ENCODE measurements around the gene FADS3. TPM values are rescaled to one million over a fixed set of nuclear protein-coding genes. Genes with fewer than 3 reads are reported as not detected.
A peak's percentile ranks its signal among the peaks of the same experiment; 100 is the strongest.
"Not testable (repeated sequence)": the region's sequence is repeated elsewhere in the genome, so short reads cannot be mapped to it uniquely, and the experiment has no call there.

Gene FADS3
- total RNA-seq, 3 donors from 2014 or later, result 38.8 to 156 (median 112) TPM

GRCh38 chr11:61883947-61884346 is 7.4 kb downstream of the FADS3 start:
- Histone ChIP-seq H3K27ac (no peak overlapping the region), H3K4me3 (no peak overlapping the region), H3K27me3 (no peaks in the 10 kb centered on the region), H3K36me3 (no peaks in the 10 kb centered on the region), H3K4me1 (no peaks in the 10 kb centered on the region), H3K9me3 (no peaks in the 10 kb centered on the region)
- TF ChIP-seq POLR2A (IDR thresholded peaks at IDR 0.05) (no peak), POLR2AphosphoS5 (IDR thresholded peaks at IDR 0.05) (no peak), CTCF (IDR thresholded peaks at IDR 0.05) (no peak)
- intact Hi-C loops (cut with DNase I; ENCODE audit: low total_unique reads), result loop anchor here (10.0 kb wide), 1 partner anchor 69 kb away; the partner anchor contains the start of gene FADS1
- DNase-seq (ENCODE audit: low spot score in 2 of 2), result no peak

- no peaks in the 10 kb centered on the region for H3K27me3 ChIP-seq
- no peaks in the 10 kb centered on the region for H3K9me3 ChIP-seq
- H3K27ac ChIP-seq, result no peak overlapping the region
- TF ChIP-seq CTCF (IDR thresholded peaks at IDR 0.05) (no peak), POLR2AphosphoS5 (IDR thresholded peaks at IDR 0.05) (no peak), POLR2A (IDR thresholded peaks at IDR 0.05) (no peak)
- no peaks in the 10 kb centered on the region for H3K36me3 ChIP-seq
- H3K4me3 ChIP-seq, result no peak overlapping the region
- DNase-seq (ENCODE audit: low spot score in 2 of 2), result no peak
- intact Hi-C loops (cut with DNase I; ENCODE audit: low total_unique reads), result loop anchor here (10.0 kb wide), 1 partner anchor 69 kb away; the partner anchor contains the start of gene FADS1
- H3K4me1 ChIP-seq, result no peaks in the 10 kb centered on the region
Measured at GRCh38 chr11:61883327-61883726, 8.0 kb downstream of the FADS3 start.

- H3K27ac ChIP-seq, result no peak overlapping the region
- no peaks in the 10 kb centered on the region for H3K36me3 ChIP-seq
- no peak overlapping the region for H3K4me3 ChIP-seq
- intact Hi-C loops (cut with DNase I; ENCODE audit: low total_unique reads), result loop anchor here (10.0 kb wide), 1 partner anchor 68 kb away; the partner anchor contains the start of gene FADS1
- no peak for TF ChIP-seq CTCF (IDR thresholded peaks at IDR 0.05)
- no peak for TF ChIP-seq POLR2A (IDR thresholded peaks at IDR 0.05)
- TF ChIP-seq POLR2AphosphoS5 (IDR thresholded peaks at IDR 0.05), result no peak
- no peaks in the 10 kb centered on the region for H3K27me3 ChIP-seq
- no peaks in the 10 kb centered on the region for H3K4me1 ChIP-seq
- DNase-seq (ENCODE audit: low spot score in 2 of 2), result no peak
- no peaks in the 10 kb centered on the region for H3K9me3 ChIP-seq
Measured at GRCh38 chr11:61882879-61883278, 8.5 kb downstream of the FADS3 start.

GRCh38 chr11:61882267-61882666 is 9.1 kb downstream of the FADS3 start:
- not testable (repeated sequence) for H3K36me3 ChIP-seq; H3K27me3 ChIP-seq; H3K27ac ChIP-seq; H3K4me1 ChIP-seq; DNase-seq (ENCODE audit: low spot score in 2 of 2); H3K4me3 ChIP-seq; H3K9me3 ChIP-seq
- intact Hi-C loops (cut with DNase I; ENCODE audit: low total_unique reads), result loop anchor here (10.0 kb wide), 1 partner anchor 67 kb away; the partner anchor contains the start of gene FADS1

- DNase-seq (ENCODE audit: low spot score in 2 of 2), result no peak
- H3K4me1 ChIP-seq, result no peaks in the 10 kb centered on the region
- H3K4me3 ChIP-seq, result no peak overlapping the region
- no peaks in the 10 kb centered on the region for H3K36me3 ChIP-seq
- TF ChIP-seq POLR2A (IDR thresholded peaks at IDR 0.05), result no peak
- no peak for TF ChIP-seq CTCF (IDR thresholded peaks at IDR 0.05)
- no peak for TF ChIP-seq POLR2AphosphoS5 (IDR thresholded peaks at IDR 0.05)
- H3K27me3 ChIP-seq, result no peaks in the 10 kb centered on the region
- intact Hi-C loops (cut with DNase I; ENCODE audit: low total_unique reads), result loop anchor here (10.0 kb wide), 1 partner anchor 67 kb away; the partner anchor contains the start of gene FADS1
- no peaks in the 10 kb centered on the region for H3K9me3 ChIP-seq
- H3K27ac ChIP-seq, result peak overlapping the region in 1 of 2 donors; percentile 32
Measured at GRCh38 chr11:61881397-61881796, 9.9 kb downstream of the FADS3 start.

Data from breast epithelium (tissue), 4 donors.